SK-N-SH (cell line): Measurements from ENCODE around the gene TSPAN11.

ENCODE experiments used
- TF ChIP-seq, protein P1 (sequence below): fragments of 200-600 bp; sonication (generic); IDR thresholded peaks from 2 replicates; pipeline ENCODE4 v1.6.1; 2017; ENCODE audit warnings: antibody characterized with exemption, mild to moderate bottlenecking, moderate library complexity
- TF ChIP-seq, protein P2 (sequence below): IDR thresholded peaks from 2 replicates; pipeline ENCODE4 v1.4.0; 2012; ENCODE audit warnings: low read depth

DNA sequence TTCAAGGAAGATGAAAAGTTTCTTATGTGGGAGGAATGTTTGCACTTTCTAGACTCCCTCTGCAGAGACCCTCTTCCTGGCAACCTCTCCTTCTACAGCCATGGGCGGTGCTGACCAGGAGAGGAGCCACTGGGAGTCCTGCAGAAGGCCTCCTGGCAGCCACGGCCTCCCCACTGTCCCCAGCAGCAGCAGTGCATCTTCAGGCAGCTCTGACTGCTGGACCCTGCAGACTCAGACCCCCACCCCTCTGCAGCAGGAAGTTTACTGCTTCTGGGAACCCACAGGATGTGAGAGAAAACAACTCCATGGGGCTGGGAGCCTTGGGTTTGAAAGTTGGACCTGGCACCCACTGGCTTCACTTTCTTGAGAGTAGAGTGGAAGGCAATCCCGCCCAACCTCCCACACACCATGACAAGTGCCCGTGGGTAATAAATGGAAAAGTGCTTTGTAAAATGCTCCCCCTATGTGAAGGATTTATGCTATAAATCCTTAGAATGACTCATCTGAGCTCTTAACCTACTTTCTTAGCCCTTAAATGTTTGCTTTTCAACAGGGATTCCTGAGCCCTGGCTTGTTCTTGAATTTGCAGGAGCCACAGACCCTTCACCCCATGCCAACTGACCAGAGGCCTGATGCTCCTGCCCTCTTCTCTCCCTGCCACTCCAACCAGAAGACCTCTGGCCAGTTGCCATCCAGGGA, 109.6 kb downstream of the TSPAN11 start:
- TF ChIP-seq, protein P1, sequence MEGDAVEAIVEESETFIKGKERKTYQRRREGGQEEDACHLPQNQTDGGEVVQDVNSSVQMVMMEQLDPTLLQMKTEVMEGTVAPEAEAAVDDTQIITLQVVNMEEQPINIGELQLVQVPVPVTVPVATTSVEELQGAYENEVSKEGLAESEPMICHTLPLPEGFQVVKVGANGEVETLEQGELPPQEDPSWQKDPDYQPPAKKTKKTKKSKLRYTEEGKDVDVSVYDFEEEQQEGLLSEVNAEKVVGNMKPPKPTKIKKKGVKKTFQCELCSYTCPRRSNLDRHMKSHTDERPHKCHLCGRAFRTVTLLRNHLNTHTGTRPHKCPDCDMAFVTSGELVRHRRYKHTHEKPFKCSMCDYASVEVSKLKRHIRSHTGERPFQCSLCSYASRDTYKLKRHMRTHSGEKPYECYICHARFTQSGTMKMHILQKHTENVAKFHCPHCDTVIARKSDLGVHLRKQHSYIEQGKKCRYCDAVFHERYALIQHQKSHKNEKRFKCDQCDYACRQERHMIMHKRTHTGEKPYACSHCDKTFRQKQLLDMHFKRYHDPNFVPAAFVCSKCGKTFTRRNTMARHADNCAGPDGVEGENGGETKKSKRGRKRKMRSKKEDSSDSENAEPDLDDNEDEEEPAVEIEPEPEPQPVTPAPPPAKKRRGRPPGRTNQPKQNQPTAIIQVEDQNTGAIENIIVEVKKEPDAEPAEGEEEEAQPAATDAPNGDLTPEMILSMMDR, result no peak
- TF ChIP-seq, protein P2, sequence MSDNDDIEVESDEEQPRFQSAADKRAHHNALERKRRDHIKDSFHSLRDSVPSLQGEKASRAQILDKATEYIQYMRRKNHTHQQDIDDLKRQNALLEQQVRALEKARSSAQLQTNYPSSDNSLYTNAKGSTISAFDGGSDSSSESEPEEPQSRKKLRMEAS, result no peak
